ENCODE results near the gene KIRREL3. TPM values are rescaled to one million over a fixed set of nuclear protein-coding genes. Genes with fewer than 3 reads are reported as not detected.

Gene KIRREL3
- total RNA-seq, 1 donor from 2014 or later = 0.13 TPM

- no peak for ATAC-seq
- DNase-seq (ENCODE audit: low spot score) = no peak
These were observed 121.6 kb downstream of the KIRREL3 start for GRCh38 chr11:126878913-126879482.

GRCh38 chr11:126874831-126875230 lies 125.7 kb downstream of the KIRREL3 start:
- ATAC-seq = no peak
- DNase-seq (ENCODE audit: low spot score) = no peak

GRCh38 chr11:126874276-126874675 lies 126.3 kb downstream of the KIRREL3 start:
- no peak for DNase-seq (ENCODE audit: low spot score)
- ATAC-seq = no peak

- peak; percentile 42 for ATAC-seq
- no peak for DNase-seq (ENCODE audit: low spot score)
These were observed 128.8 kb downstream of the KIRREL3 start for GRCh38 chr11:126871792-126872191.

- DNase-seq (ENCODE audit: low spot score) (peak; percentile 27), ATAC-seq (no peak)
These were observed 130.5 kb downstream of the KIRREL3 start for GRCh38 chr11:126870021-126870420.

- ATAC-seq = no peak
These were observed 131.8 kb downstream of the KIRREL3 start for GRCh38 chr11:126868741-126869140.

GRCh38 chr11:126864934-126865333 lies 135.6 kb downstream of the KIRREL3 start:
- DNase-seq (ENCODE audit: low spot score) (peak; percentile 15), ATAC-seq (no peak)

More at GRCh38 chr11:126868741-126869140, 131.8 kb downstream of the KIRREL3 start:
- no peak for DNase-seq (ENCODE audit: low spot score)

- no peak for ATAC-seq
- no peak for DNase-seq (ENCODE audit: low spot score)
These were observed 137.1 kb downstream of the KIRREL3 start for GRCh38 chr11:126863294-126863997.

GRCh38 chr11:126862664-126863243 lies 137.8 kb downstream of the KIRREL3 start:
- ATAC-seq (no peak), DNase-seq (ENCODE audit: low spot score) (no peak)

- ATAC-seq (no peak), DNase-seq (ENCODE audit: low spot score) (no peak)
These were observed 138.6 kb downstream of the KIRREL3 start for GRCh38 chr11:126861796-126862459.

- no peak for DNase-seq (ENCODE audit: low spot score)
These were observed 142.4 kb downstream of the KIRREL3 start for GRCh38 chr11:126857860-126858808.

GRCh38 chr11:126855536-126855935 lies 145.0 kb downstream of the KIRREL3 start:
- no peak for ATAC-seq
- no peak for DNase-seq (ENCODE audit: low spot score)

More at GRCh38 chr11:126857860-126858808, 142.4 kb downstream of the KIRREL3 start:
- no peak for ATAC-seq

GRCh38 chr11:126853732-126854131 lies 146.8 kb downstream of the KIRREL3 start:
- no peak for DNase-seq (ENCODE audit: low spot score)
- ATAC-seq = no peak

GRCh38 chr11:126844789-126845188 lies 155.8 kb downstream of the KIRREL3 start:
- no peak for DNase-seq (ENCODE audit: low spot score)
- no peak for ATAC-seq

GRCh38 chr11:126843096-126843495 lies 157.5 kb downstream of the KIRREL3 start:
- no peak for ATAC-seq
- DNase-seq (ENCODE audit: low spot score) = no peak

- DNase-seq (ENCODE audit: low spot score) (no peak), ATAC-seq (no peak)
These were observed 158.6 kb downstream of the KIRREL3 start for GRCh38 chr11:126841999-126842398.

GRCh38 chr11:126840975-126841374 lies 159.6 kb downstream of the KIRREL3 start:
- DNase-seq (ENCODE audit: low spot score) = no peak
- no peak for ATAC-seq

- DNase-seq (ENCODE audit: low spot score) = no peak
- no peak for ATAC-seq
These were observed 160.2 kb downstream of the KIRREL3 start for GRCh38 chr11:126840201-126840886.

- DNase-seq (ENCODE audit: low spot score) = no peak
- ATAC-seq = no peak
These were observed 161.1 kb downstream of the KIRREL3 start for GRCh38 chr11:126839496-126839895.

- no peak for ATAC-seq
- no peak for DNase-seq (ENCODE audit: low spot score)
These were observed 161.8 kb downstream of the KIRREL3 start for GRCh38 chr11:126838779-126839178.
